ENCODE measurements around the gene CEP104.

The CEP104 gene

GRCh38 chr1:3880429-3881192 lies 23.6 kb upstream of the CEP104 start:
- Histone ChIP-seq H3K27ac (no peak overlapping the region), H3K36me3 (peaks cover 5% of the 10 kb centered on the region), H3K4me3 (ENCODE audit: low read depth, low read length) (no peak overlapping the region), H3K27me3 (ENCODE audit: insufficient read depth, low read depth, severe bottlenecking) (no peaks in the 10 kb centered on the region), H3K9me3 (ENCODE audit: severe bottlenecking) (no peaks in the 10 kb centered on the region)
- TF ChIP-seq CTCF (IDR thresholded peaks at IDR 0.05; ENCODE audit: low read depth, low read length), result no peak
- no peak for DNase-seq

- TF ChIP-seq CTCF (IDR thresholded peaks at IDR 0.05; ENCODE audit: low read depth, low read length), result no peak
- H3K27me3 ChIP-seq (ENCODE audit: insufficient read depth, low read depth, severe bottlenecking), result no peaks in the 10 kb centered on the region
- H3K9me3 ChIP-seq (ENCODE audit: severe bottlenecking), result no peaks in the 10 kb centered on the region
- H3K36me3 ChIP-seq, result peaks cover 5% of the 10 kb centered on the region
- no peak overlapping the region for H3K27ac ChIP-seq
- H3K4me3 ChIP-seq (ENCODE audit: low read depth, low read length), result no peak overlapping the region
- DNase-seq, result no peak
Observed at GRCh38 chr1:3879787-3880428, 22.9 kb upstream of the CEP104 start.

- Histone ChIP-seq H3K9me3 (ENCODE audit: severe bottlenecking) (no peaks in the 10 kb centered on the region), H3K4me3 (ENCODE audit: low read depth, low read length) (no peak overlapping the region), H3K36me3 (peaks cover 5% of the 10 kb centered on the region), H3K27me3 (ENCODE audit: insufficient read depth, low read depth, severe bottlenecking) (no peaks in the 10 kb centered on the region), H3K27ac (no peak overlapping the region)
- TF ChIP-seq CTCF (IDR thresholded peaks at IDR 0.05; ENCODE audit: low read depth, low read length), result no peak
- no peak for DNase-seq
Observed at GRCh38 chr1:3879099-3879498, 22.1 kb upstream of the CEP104 start.

GRCh38 chr1:3876716-3877115 lies 19.7 kb upstream of the CEP104 start:
- DNase-seq, result no peak
- Histone ChIP-seq H3K36me3 (peaks cover 11% of the 10 kb centered on the region), H3K27ac (no peak overlapping the region), H3K4me3 (ENCODE audit: low read depth, low read length) (no peak overlapping the region), H3K9me3 (ENCODE audit: severe bottlenecking) (no peaks in the 10 kb centered on the region), H3K27me3 (ENCODE audit: insufficient read depth, low read depth, severe bottlenecking) (no peaks in the 10 kb centered on the region)
- no peak for TF ChIP-seq CTCF (IDR thresholded peaks at IDR 0.05; ENCODE audit: low read depth, low read length)

GRCh38 chr1:3874736-3875135 lies 17.7 kb upstream of the CEP104 start:
- no peak for DNase-seq
- no peak overlapping the region for H3K27ac ChIP-seq
- no peaks in the 10 kb centered on the region for H3K9me3 ChIP-seq (ENCODE audit: severe bottlenecking)
- no peaks in the 10 kb centered on the region for H3K27me3 ChIP-seq (ENCODE audit: insufficient read depth, low read depth, severe bottlenecking)
- peaks cover 11% of the 10 kb centered on the region for H3K36me3 ChIP-seq
- TF ChIP-seq CTCF (IDR thresholded peaks at IDR 0.05; ENCODE audit: low read depth, low read length), result no peak
- no peak overlapping the region for H3K4me3 ChIP-seq (ENCODE audit: low read depth, low read length)
